NT2/D1 (cell line): ENCODE results near the gene KRT72.

Experiments
- DNase-seq: peaks from one replicate; pipeline ENCODE4 v3.0.0-alpha.2; 2011; ENCODE audit warnings: low read depth, low spot score
- H3K27me3 ChIP-seq: 2 replicates; pipeline ENCODE4 v1.6.0; 2011; ENCODE audit warnings: mild to moderate bottlenecking; ENCODE audit not compliant: insufficient read length, insufficient read depth
- H3K36me3 ChIP-seq: 2 replicates; pipeline ENCODE4 v1.6.1; 2011; ENCODE audit warnings: mild to moderate bottlenecking, low read length, mixed read lengths; ENCODE audit not compliant: insufficient read depth, insufficient read length
- H3K4me1 ChIP-seq: 2 replicates; pipeline ENCODE4 v1.5.1; 2011; ENCODE audit not compliant: insufficient read depth, insufficient read length
- H3K4me3 ChIP-seq: 2 replicates; pipeline ENCODE4 v1.5.1; 2011; ENCODE audit warnings: low read depth; ENCODE audit not compliant: insufficient read length
- H3K9ac ChIP-seq: 2 replicates; pipeline ENCODE4 v1.6.0; 2011; ENCODE audit warnings: low read depth; ENCODE audit not compliant: insufficient read length
- H3K9me3 ChIP-seq: 2 replicates; pipeline ENCODE4 v1.5.1; 2011; ENCODE audit warnings: mild to moderate bottlenecking, low read length; ENCODE audit not compliant: insufficient read depth
- SUZ12 ChIP-seq: IDR thresholded peaks from 2 replicates; pipeline ENCODE4 v1.6.1; 2011; ENCODE audit not compliant: insufficient read length, insufficient read depth; ENCODE audit errors: extremely low read depth
- YY1 ChIP-seq: IDR thresholded peaks from 2 replicates; pipeline ENCODE4 v1.6.1; 2011; ENCODE audit not compliant: insufficient read length, insufficient read depth
- ZNF274 ChIP-seq: IDR thresholded peaks from 2 replicates; pipeline ENCODE4 v1.6.1; 2011; ENCODE audit warnings: mild to moderate bottlenecking, low read depth, low read length

The KRT72 gene

DNA sequence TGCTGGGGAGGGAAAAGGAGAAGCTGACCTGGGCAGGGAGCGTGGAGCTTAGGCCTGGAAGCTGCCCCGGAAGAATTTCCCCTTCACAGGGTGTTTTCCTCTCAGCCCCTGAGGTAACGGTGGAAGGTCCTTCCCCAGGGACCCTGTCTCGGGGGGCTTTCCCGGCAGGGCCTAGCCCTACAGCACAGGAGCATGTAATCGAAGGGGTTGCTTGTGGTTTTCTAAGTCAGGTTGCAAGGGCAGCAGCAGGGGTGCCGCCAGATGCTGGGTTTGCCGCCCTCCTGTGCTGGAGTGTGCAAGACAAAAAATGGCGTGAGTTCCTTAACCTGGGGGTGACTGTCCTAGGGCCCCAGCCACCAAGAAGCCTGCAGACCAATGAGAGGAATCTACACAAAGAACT is 26.0 kb downstream of the KRT72 start:
- Histone ChIP-seq H3K27me3 (no peaks in the 10 kb centered on the region), H3K9me3 (no peaks in the 10 kb centered on the region), H3K36me3 (no peaks in the 10 kb centered on the region), H3K4me3 (no peak overlapping the region), H3K4me1 (no peaks in the 10 kb centered on the region), H3K9ac (no peak overlapping the region)
- TF ChIP-seq YY1 (no peak), ZNF274 (no peak), SUZ12 (no peak)
- DNase-seq: no peak

DNA sequence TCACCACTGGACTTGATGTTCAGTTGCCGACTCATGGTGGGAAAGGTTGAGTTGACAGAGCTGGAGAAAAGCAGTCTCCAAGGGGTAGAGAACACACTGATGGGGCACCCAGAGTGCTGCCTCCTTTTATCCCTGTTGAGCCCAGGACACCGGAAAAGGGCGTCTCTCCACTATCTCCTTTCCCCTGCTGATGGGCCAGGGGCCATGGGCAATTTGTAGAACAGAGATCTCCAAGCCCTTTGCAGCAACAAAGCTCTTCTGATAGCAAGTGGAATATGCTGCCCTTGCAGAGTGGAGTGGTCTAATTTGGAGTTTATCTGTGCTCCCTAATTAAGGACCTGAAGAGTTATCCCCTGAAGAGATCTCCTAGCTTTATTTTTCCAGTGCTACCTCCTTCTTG is 27.5 kb downstream of the KRT72 start, which contains the start of gene KRT74:
Gene KRT74 (minus strand): TSS at position 101 of the 400 bp plus-strand sequence. CDS start 66 bp downstream, at position 35.
- Histone ChIP-seq H3K36me3 (no peaks in the 10 kb centered on the region), H3K9ac (no peak within 1 kb of the TSS), H3K4me1 (no peaks in the 10 kb centered on the region), H3K4me3 (no peak within 1 kb of the TSS), H3K27me3 (no peaks in the 10 kb centered on the region), H3K9me3 (no peaks in the 10 kb centered on the region)
- no peak for TF ChIP-seq ZNF274
- TF ChIP-seq SUZ12: no peak
- no peak for TF ChIP-seq YY1
- DNase-seq: no peak

DNA sequence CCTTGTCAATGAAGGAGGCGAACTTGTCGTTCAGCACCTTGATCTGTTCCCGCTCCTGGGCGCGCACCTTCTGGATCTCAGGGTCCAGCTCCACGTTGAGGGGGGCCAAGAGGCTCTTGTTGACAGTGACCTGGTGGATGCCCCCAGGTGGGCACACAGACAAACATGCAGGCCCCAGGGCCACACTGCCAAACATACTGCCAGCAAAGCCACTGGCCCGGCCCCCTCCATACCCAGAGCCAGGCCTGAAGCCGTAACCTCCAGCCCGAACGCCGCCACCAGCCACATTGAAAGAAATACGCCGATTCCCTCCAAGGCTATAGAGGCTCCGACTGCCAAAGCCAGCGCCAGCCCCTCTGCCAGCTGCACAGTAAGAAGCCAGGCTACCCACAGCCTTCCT is 28.0 kb downstream of the KRT72 start:
- Histone ChIP-seq H3K27me3 (no peaks in the 10 kb centered on the region), H3K9ac (no peak overlapping the region), H3K4me3 (no peak overlapping the region), H3K4me1 (no peaks in the 10 kb centered on the region), H3K9me3 (no peaks in the 10 kb centered on the region), H3K36me3 (no peaks in the 10 kb centered on the region)
- no peak for DNase-seq
- TF ChIP-seq ZNF274 (no peak), SUZ12 (no peak), YY1 (no peak)

DNA sequence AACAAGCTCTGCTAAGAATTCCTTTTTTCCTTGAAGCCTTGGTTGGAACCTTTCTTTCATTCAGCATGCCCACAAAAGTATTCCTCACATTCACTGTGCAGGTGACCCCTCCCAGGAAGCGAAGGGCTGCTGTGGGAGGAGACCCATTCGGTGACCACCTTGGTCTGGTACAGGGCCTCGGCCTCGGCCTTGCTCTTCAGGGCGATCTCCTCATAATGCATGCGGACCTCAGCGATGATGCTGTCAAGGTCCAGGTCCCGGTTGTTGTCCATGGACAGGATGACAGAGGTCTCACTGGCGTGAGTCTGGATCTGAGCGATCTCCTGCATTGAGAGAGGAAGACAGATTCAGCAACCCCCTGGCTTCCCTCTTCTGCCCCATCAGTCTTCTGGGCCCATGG is 30.8 kb downstream of the KRT72 start:
- Histone ChIP-seq H3K4me1 (peaks cover 6% of the 10 kb centered on the region), H3K36me3 (no peaks in the 10 kb centered on the region), H3K9ac (no peak overlapping the region), H3K4me3 (no peak overlapping the region), H3K27me3 (no peaks in the 10 kb centered on the region), H3K9me3 (no peaks in the 10 kb centered on the region)
- TF ChIP-seq YY1 (no peak), SUZ12 (no peak), ZNF274 (no peak)
- no peak for DNase-seq

DNA sequence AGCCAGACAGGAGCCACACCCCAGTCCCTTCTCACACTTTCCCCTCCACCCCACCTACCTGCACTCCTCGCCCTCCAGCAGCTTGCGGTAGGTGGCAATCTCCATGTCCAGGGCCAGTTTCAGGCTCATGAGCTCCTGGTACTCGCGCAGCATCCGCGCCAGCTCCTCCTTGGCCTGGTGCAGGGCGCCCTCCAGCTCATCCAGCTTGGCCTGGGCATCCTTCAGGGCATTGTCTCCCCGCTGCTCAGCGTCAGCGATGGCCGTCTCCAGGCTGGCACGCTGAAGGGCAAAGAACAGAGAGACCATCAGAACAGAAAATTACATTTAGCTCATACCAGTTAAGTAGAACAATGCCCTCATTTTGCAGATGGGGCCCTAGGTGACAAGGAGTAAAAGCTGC is 33.2 kb downstream of the KRT72 start:
- DNase-seq: no peak
- Histone ChIP-seq H3K4me3 (no peak overlapping the region), H3K9ac (no peak overlapping the region), H3K4me1 (peaks cover 6% of the 10 kb centered on the region), H3K27me3 (no peaks in the 10 kb centered on the region), H3K36me3 (no peaks in the 10 kb centered on the region), H3K9me3 (no peaks in the 10 kb centered on the region)
- TF ChIP-seq ZNF274 (no peak), YY1 (no peak), SUZ12 (no peak)

DNA sequence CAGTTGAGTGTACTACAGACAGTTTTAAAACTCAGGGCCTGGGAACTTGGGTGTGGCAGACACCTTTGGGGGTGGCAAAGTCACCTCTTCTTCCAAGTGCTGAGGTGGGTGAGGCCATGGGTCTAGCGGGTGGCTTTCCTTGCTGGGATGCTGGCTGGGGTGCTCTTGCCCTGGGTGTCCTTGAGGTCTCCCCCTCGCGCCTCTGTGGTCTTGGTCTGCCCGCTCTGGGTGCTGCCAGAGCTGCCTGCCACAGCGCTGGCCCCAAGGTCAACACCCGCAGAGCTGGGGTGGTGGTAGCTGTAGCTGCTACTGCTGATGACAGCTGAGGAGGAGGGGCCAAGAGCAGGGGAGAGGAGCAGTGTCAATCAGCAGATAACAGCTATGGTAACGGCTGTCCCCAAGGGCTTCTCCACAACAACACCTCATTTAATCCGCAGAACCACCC is 34.4 kb downstream of the KRT72 start:
- Histone ChIP-seq H3K4me1 (peaks cover 6% of the 10 kb centered on the region), H3K36me3 (no peaks in the 10 kb centered on the region), H3K27me3 (no peaks in the 10 kb centered on the region), H3K4me3 (no peak overlapping the region), H3K9ac (no peak overlapping the region), H3K9me3 (no peaks in the 10 kb centered on the region)
- DNase-seq: no peak
- TF ChIP-seq YY1 (no peak), ZNF274 (no peak), SUZ12 (no peak)

DNA sequence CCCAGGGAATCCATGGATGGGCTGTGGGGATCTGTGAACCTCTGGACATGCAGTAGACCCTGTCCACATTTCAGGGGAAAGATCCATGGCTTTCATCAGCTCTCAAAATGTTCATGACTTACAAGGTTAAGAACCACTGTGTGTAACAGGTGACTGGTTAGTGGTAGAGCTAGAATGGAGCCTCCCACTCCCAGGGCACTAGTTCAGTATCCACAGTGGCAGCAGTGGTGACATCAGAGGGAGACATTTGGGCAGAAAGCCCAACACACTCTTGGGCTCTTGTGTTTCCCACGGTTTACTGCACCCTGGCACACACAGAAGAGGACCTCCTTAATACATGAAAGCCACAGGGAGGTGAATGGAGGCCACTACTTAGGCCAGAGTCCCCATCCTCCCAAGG is 36.7 kb downstream of the KRT72 start:
- Histone ChIP-seq H3K4me1 (peaks cover 6% of the 10 kb centered on the region), H3K27me3 (no peaks in the 10 kb centered on the region), H3K36me3 (no peaks in the 10 kb centered on the region), H3K4me3 (no peak overlapping the region), H3K9ac (no peak overlapping the region), H3K9me3 (no peaks in the 10 kb centered on the region)
- TF ChIP-seq SUZ12 (no peak), YY1 (no peak), ZNF274 (no peak)
- DNase-seq: no peak
